GM12878 (cell line): Measurements from ENCODE around the gene NIFK. TPM values are rescaled to one million over a fixed set of nuclear protein-coding genes. Genes with fewer than 3 reads are reported as not detected.

Experiments
- ATAC-seq: fragments of 200-7000 bp; cut with Tn5 transposase; 3 replicates; pipeline ENCODE4 v1.9.1; 2020; ENCODE audit warnings: mild to moderate bottlenecking, moderate library complexity
- BruUV-seq: library from RNA; stranded (reverse); fragments of 400-500 nt; replicated peaks from 2 replicates; lab custom pipeline; 2021; lab: Mats Ljungman, UMichigan
- CTCF ChIA-PET: fragments of 300-600 bp; sonication (Branson Sonifier 250); formaldehyde crosslinking; extraction: SDS; loops from one replicate; lab custom pipeline; 2021; ENCODE audit warnings: inconsistent platforms; lab: Yijun Ruan, JAX
- POLR2A ChIA-PET: fragments of 350-600 bp; formaldehyde crosslinking; extraction: SDS; loops from one replicate; lab custom pipeline; 2021; ENCODE audit warnings: inconsistent platforms; lab: Charles Lee
- RAD21 ChIA-PET: fragments of 300-600 bp; sonication (Branson Sonifier 250); formaldehyde crosslinking; loops from one replicate; lab custom pipeline; 2023; ENCODE audit warnings: antibody characterized with exemption; ENCODE audit not compliant: unreplicated experiment; lab: Charles Lee
- SMC1A ChIA-PET: fragments of 300-600 bp; sonication (Branson Sonifier 250); formaldehyde crosslinking; loops from one replicate; lab custom pipeline; 2023; ENCODE audit not compliant: unreplicated experiment, uncharacterized antibody; lab: Charles Lee
- DNase-seq: peaks from one replicate; pipeline ENCODE4 v3.0.0-alpha.2; 2011; ENCODE audit warnings: low read depth, low spot score
- FAIRE-seq: peaks from 3 replicates; lab custom pipeline; 2011; peaks lifted over from hg19 to GRCh38; lab: Jason Lieb, UNC
- H2AFZ ChIP-seq: 2 replicates; pipeline ENCODE4 v1.6.0; 2011; ENCODE audit warnings: low read depth, low read length, control low read depth; ENCODE audit not compliant: control insufficient read depth
- H3K27ac ChIP-seq: 2 replicates; pipeline ENCODE4 v1.5.1; 2011; ENCODE audit warnings: control low read depth; ENCODE audit not compliant: control insufficient read depth, insufficient read depth
- H3K27me3 ChIP-seq, 2 experiments: replicated peaks in 1 of 2; 2 replicates each; pipeline versions ENCODE4 v1.6.0 to v1.6.1; 2011; ENCODE audit warnings: low read length in 1 of 2; ENCODE audit not compliant: control insufficient read depth in 2 of 2, insufficient read depth in 2 of 2
- H3K36me3 ChIP-seq, 2 experiments: 2 replicates each; pipeline ENCODE4 v1.5.1; 2011; ENCODE audit warnings: low read length in 1 of 2; ENCODE audit not compliant: control insufficient read depth in 2 of 2, insufficient read depth in 2 of 2
- H3K4me1 ChIP-seq: 2 replicates; pipeline ENCODE4 v1.6.1; 2011; ENCODE audit warnings: mild to moderate bottlenecking, low read length, moderate library complexity, mixed read lengths; ENCODE audit not compliant: control insufficient read depth, insufficient read depth
- H3K4me2 ChIP-seq: 2 replicates; pipeline ENCODE4 v1.6.0; 2011; ENCODE audit warnings: control low read depth; ENCODE audit not compliant: control insufficient read depth, insufficient read depth
- H3K4me3 ChIP-seq: fragments of 200-600 bp; sonication (generic); 2 replicates; pipeline ENCODE4 v1.5.1; 2016
- H3K79me2 ChIP-seq: 2 replicates; pipeline ENCODE4 v1.6.0; 2011; ENCODE audit warnings: low read length; ENCODE audit not compliant: control insufficient read depth, insufficient read depth
- H3K9ac ChIP-seq: 2 replicates; pipeline ENCODE4 v1.8.0; 2011; ENCODE audit warnings: low read length, control low read depth, mixed read lengths; ENCODE audit not compliant: control insufficient read depth, insufficient read depth
- H3K9me3 ChIP-seq: replicated peaks from 3 replicates; pipeline ENCODE4 v1.5.1; 2011; ENCODE audit warnings: mild to moderate bottlenecking, low read length; ENCODE audit not compliant: control insufficient read depth, insufficient read depth
- H4K20me1 ChIP-seq: 2 replicates; pipeline ENCODE4 v1.6.0; 2011; ENCODE audit not compliant: control insufficient read depth, insufficient read depth
- CBX3 ChIP-seq: fragments of 200-600 bp; sonication (generic); IDR thresholded peaks from 2 replicates; pipeline ENCODE4 v1.6.1; 2016; ENCODE audit warnings: low read depth, borderline replicate concordance
- ESRRA ChIP-seq: IDR thresholded peaks from 2 replicates; pipeline ENCODE4 v1.6.1; 2012; ENCODE audit warnings: mild to moderate bottlenecking, low read length, improper control_type of control experiment
- HCFC1 ChIP-seq: fragments of 150-350 bp; IDR thresholded peaks from 2 replicates; pipeline ENCODE4 v1.6.1; 2014; ENCODE audit warnings: low read length
- JUNB ChIP-seq: IDR thresholded peaks from 2 replicates; pipeline ENCODE4 v1.6.1; 2016; ENCODE audit warnings: antibody characterized with exemption, mild to moderate bottlenecking
- JUND ChIP-seq: IDR thresholded peaks from 2 replicates; pipeline ENCODE4 v1.6.1; 2012; ENCODE audit warnings: low read depth, mild to moderate bottlenecking, low read length, improper control_type of control experiment, moderate library complexity
- MTA3 ChIP-seq: IDR thresholded peaks from 2 replicates; pipeline ENCODE4 v1.6.1; 2012; ENCODE audit warnings: low read length, inconsistent platforms, borderline replicate concordance
- NFYB ChIP-seq: IDR thresholded peaks from 2 replicates; pipeline ENCODE4 v1.6.1; 2011; ENCODE audit warnings: low read depth, mild to moderate bottlenecking, low read length, improper control_type of control experiment, moderate library complexity; ENCODE audit not compliant: insufficient read depth
- NRF1 ChIP-seq: conservative IDR thresholded peaks from 2 replicates; pipeline ENCODE4 v1.6.1; 2011; ENCODE audit warnings: mild to moderate bottlenecking, low read depth, low read length, improper control_type of control experiment
- PBX3 ChIP-seq: IDR thresholded peaks from 2 replicates; pipeline ENCODE4 v1.6.1; 2011; ENCODE audit warnings: mild to moderate bottlenecking, low read depth, low read length, moderate library complexity; ENCODE audit not compliant: insufficient replicate concordance
- RELB ChIP-seq: fragments of 450-650 bp; IDR thresholded peaks from 2 replicates; pipeline ENCODE4 v1.6.1; 2017; ENCODE audit warnings: low read depth, mild to moderate bottlenecking, moderate library complexity
- SMAD1 ChIP-seq: fragments of 450-650 bp; IDR thresholded peaks from 2 replicates; pipeline ENCODE4 v1.6.1; 2018; ENCODE audit warnings: mild to moderate bottlenecking, low read depth; ENCODE audit not compliant: partially characterized antibody
- SUPT20H ChIP-seq: IDR thresholded peaks from 2 replicates; pipeline ENCODE4 v1.6.1; 2011; ENCODE audit warnings: low read depth, mild to moderate bottlenecking, low read length, moderate library complexity, borderline replicate concordance; ENCODE audit not compliant: control insufficient read depth
- USF1 ChIP-seq: IDR thresholded peaks from 2 replicates; pipeline ENCODE4 v1.6.1; 2011; ENCODE audit warnings: borderline replicate concordance, low read depth, mild to moderate bottlenecking, moderate library complexity, mixed read lengths, low read length; ENCODE audit not compliant: insufficient read depth; ENCODE audit errors: extremely low read length
- YBX1 ChIP-seq: fragments of 450-650 bp; IDR thresholded peaks from 2 replicates; pipeline ENCODE4 v1.6.1; 2016; ENCODE audit warnings: antibody characterized with exemption
- whole genome bisulfite sequencing: methylation state at CpG from one replicate; pipeline ENCODE4 v1.1.6; 2016; ENCODE audit warnings: low lambda C conversion rate; ENCODE audit not compliant: insufficient replicate concordance, insufficient coverage; ENCODE audit errors: missing lambda C conversion rate; 5-methylcytosine and 5-hydroxymethylcytosine counted together
- in situ Hi-C: fragments of 300-500 bp; cut with MboI; formaldehyde crosslinking; loops from 9 replicates; pipeline ENCODE4 v1.14.3; 2018; ENCODE audit warnings: mixed read lengths
- intact Hi-C: fragments of 100-400 bp; cut with micrococcal nuclease; formaldehyde crosslinking; loops from one replicate; pipeline ENCODE4 v1.14.2; 2022; ENCODE audit not compliant: unreplicated experiment
- polyA plus RNA-seq, 11 experiments: library from polyadenylated mRNA; depleted of rRNA in 4 of 11; unstranded in 6 of 11; stranded (reverse) in 5 of 11; fragments of >200 nt; fragmentation: Nextera tagmentation in 4 of 11; fragmentation: Illumina TruSeq in 1 of 11; extraction: Ambion mirVana in 4 of 11; extraction: Trizol in 1 of 11; gene quantifications; 1 replicate in 1 of 11; 2 replicates in 10 of 11; pipeline versions ENCODE4 v1.2.1 to v1.2.3, GENCODE V29; 2011 to 2016; ENCODE audit warnings: inconsistent platforms in 2 of 11, missing spikeins in 2 of 11, low read depth in 1 of 11
- total RNA-seq, 4 experiments: library from RNA; depleted of rRNA in 3 of 4; stranded (reverse); fragments of >200 nt in 3 of 4; fragmentation: Illumina TruSeq in 1 of 4; extraction: Trizol in 1 of 4; gene quantifications; 2 replicates each; pipeline versions ENCODE4 v1.2.1 to v1.2.3, GENCODE V29; 2013 to 2021
- TF ChIP-seq, protein P1 (sequence below): fragments of 150-350 bp; IDR thresholded peaks from 2 replicates; pipeline ENCODE4 v1.6.1; 2014; ENCODE audit warnings: mild to moderate bottlenecking, low read depth, low read length

Gene NIFK
- total and polyA plus RNA-seq, 10 of the 15 experiments (the other 5 are each of a cell fraction or from before 2014, with no cell fraction given) = 47.2 to 286 (median 157) TPM

GRCh38 chr2:121721926-121722325, 14.7 kb downstream of the NIFK start:
- no peak for FAIRE-seq
- TF ChIP-seq SMAD1 (no peak), USF1 (no peak), SUPT20H (no peak), MTA3 (no peak), NRF1 (no peak), HCFC1 (no peak), CBX3 (no peak), RELB (no peak), JUNB (no peak), ESRRA (no peak), NFYB (no peak), PBX3 (no peak), YBX1 (no peak), JUND (no peak)
- TF ChIP-seq, protein P1, sequence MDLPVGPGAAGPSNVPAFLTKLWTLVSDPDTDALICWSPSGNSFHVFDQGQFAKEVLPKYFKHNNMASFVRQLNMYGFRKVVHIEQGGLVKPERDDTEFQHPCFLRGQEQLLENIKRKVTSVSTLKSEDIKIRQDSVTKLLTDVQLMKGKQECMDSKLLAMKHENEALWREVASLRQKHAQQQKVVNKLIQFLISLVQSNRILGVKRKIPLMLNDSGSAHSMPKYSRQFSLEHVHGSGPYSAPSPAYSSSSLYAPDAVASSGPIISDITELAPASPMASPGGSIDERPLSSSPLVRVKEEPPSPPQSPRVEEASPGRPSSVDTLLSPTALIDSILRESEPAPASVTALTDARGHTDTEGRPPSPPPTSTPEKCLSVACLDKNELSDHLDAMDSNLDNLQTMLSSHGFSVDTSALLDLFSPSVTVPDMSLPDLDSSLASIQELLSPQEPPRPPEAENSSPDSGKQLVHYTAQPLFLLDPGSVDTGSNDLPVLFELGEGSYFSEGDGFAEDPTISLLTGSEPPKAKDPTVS = no peak

More at GRCh38 chr2:121721926-121722325, 14.7 kb downstream of the NIFK start:
- WGBS = 64% methylated on average over 8 of the region's 8 CpGs
- H3K79me2 ChIP-seq = no peaks in the 10 kb centered on the region
- no TSS peak for BruUV-seq
- H3K4me2 ChIP-seq = no peak overlapping the region
- POLR2A ChIA-PET = no interaction called here
- no peak overlapping the region for H3K9ac ChIP-seq
- H4K20me1 ChIP-seq = no peaks in the 10 kb centered on the region
- no peaks in the 10 kb centered on the region for H3K4me1 ChIP-seq
- H3K36me3 ChIP-seq = 0 out of 4 replicates have a peak, but pooled peaks cover 0 to under 1% of the 10 kb centered on the region in 2 experiments
- H2AFZ ChIP-seq = no peak overlapping the region
- no peak overlapping the region for H3K27ac ChIP-seq
- no peaks in the 10 kb centered on the region for H3K27me3 ChIP-seq
- H3K9me3 ChIP-seq = no peaks in the 10 kb centered on the region
- ATAC-seq (no peak), DNase-seq (no peak)
- intact Hi-C loops (no loop called here), in situ Hi-C loops (loop anchor here (25.0 kb wide), 1 partner anchor 635 kb away; no protein-coding TSS in a partner anchor)
- no peak overlapping the region for H3K4me3 ChIP-seq
- CTCF ChIA-PET = interaction anchor here (1.5 to 6.9 kb wide), 3 partner anchors 9 to 319 kb away, joined by 4 to 62 read pairs (median 4); partner anchors contain the start of gene RNU4ATAC
- RAD21 ChIA-PET = no interaction called here
- SMC1A ChIA-PET = no interaction called here
